ENCODE data around the gene TMEFF1.

The TMEFF1 gene

DNA sequence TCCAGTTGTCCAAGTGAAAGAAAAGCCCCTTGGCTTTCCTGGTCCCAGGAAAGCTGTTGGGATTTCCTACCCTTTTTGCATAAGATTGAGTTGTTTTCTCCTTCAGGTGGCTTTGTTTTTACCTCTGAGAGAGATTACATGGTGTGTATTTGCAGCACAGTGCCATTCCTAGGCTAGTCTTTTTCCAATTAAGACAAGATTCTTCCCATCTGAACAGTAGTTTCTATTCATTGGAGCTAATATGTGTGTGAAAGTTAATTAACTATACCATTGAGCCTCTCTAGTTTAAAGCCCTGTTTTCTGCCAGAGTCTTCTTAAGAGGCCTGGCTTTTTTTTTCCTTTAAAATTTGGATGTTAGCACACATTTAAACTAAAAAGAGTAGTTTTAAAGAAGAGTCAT, 25.9 kb upstream of the TMEFF1 start:
- no peak for DNase-seq (ENCODE audit: low spot score)

DNA sequence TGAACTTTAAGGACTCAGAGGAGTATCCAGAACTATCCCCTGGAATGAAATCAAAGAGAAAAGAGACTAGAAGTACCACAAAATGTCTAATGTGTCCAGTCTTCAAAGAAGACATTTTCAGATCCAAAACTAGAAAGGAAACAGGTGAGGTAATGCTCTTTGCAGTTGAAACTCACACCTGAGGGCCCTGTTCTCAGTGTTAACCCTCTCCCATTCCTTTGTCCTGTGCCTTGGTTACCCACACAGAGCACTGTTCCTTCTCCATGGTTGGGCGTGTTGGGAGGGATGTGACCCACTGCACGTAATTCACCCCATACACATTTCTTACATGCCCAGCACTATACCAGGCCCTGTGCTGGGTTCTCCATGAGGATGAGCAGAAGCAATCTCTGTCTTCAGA, 24.7 kb upstream of the TMEFF1 start:
- DNase-seq (ENCODE audit: low spot score): no peak

DNA sequence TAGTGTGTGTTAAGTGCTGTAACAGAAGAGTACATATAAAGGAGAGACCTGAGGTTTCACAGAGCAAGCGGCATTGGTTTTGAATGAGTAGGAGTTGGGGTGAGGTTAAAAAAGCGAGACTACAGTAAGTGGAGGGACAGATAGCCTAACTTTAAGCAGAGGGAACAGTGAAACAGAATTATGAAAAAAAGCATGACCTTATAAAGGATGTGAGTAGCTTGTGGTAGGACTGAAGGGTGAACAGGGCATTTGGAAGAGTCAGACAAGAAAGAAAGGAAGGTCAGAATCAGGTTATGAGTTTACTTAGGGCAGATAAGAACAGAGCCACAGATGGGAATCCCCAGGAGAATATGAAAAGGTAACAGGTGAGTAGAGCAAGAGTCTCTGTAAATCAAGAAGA, 23.5 kb upstream of the TMEFF1 start:
- no peak for DNase-seq (ENCODE audit: low spot score)

GRCh38 chr9:100452894-100453293, 20.1 kb upstream of the TMEFF1 start:
- DNase-seq (ENCODE audit: low spot score): no peak

GRCh38 chr9:100455470-100455869, 17.5 kb upstream of the TMEFF1 start:
- no peak for DNase-seq (ENCODE audit: low spot score)

DNA sequence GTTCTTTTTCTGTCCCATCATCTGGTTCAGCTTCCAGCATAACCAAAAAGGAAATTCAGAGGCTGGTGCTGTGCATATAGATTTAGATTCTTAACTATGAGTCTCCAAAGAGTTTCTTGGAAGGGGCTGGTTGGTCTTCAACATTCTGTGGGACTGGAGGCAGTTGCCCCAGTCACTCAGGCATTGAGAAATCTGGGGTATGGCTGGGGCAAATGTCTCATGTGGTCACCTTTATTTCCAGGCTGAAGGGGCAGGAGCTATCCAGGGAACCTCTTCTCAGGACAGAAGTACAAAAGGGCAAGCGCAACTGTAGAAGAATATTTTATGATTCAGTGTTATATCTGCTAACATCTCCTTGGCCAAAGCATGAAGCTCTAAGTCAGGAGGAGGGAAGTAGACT, 15.4 kb upstream of the TMEFF1 start:
- DNase-seq (ENCODE audit: low spot score): no peak

- no peak for DNase-seq (ENCODE audit: low spot score)
Measured at GRCh38 chr9:100459963-100460362, 13.0 kb upstream of the TMEFF1 start.

DNA sequence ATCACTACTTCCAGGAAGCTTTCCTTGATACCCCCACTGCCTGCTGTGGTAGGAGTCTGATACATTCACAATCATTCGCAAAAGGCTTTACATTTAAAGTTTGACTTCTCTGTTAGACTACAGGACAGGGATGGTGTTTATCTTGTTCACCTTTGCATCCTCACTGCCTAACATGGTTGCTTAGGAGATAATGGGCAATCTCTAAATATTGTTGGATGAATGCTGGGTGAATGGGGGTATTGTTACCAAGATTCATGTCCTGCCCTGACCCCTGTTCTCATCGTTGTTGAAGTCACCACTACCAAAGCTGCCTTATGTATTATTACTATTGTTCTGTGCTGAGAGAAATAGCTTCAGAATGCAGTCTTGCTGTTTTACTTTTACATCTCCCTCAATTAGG, 7.7 kb upstream of the TMEFF1 start:
- DNase-seq (ENCODE audit: low spot score): no peak

GRCh38 chr9:100465761-100466160, 7.2 kb upstream of the TMEFF1 start:
- DNase-seq (ENCODE audit: low spot score): no peak

DNA sequence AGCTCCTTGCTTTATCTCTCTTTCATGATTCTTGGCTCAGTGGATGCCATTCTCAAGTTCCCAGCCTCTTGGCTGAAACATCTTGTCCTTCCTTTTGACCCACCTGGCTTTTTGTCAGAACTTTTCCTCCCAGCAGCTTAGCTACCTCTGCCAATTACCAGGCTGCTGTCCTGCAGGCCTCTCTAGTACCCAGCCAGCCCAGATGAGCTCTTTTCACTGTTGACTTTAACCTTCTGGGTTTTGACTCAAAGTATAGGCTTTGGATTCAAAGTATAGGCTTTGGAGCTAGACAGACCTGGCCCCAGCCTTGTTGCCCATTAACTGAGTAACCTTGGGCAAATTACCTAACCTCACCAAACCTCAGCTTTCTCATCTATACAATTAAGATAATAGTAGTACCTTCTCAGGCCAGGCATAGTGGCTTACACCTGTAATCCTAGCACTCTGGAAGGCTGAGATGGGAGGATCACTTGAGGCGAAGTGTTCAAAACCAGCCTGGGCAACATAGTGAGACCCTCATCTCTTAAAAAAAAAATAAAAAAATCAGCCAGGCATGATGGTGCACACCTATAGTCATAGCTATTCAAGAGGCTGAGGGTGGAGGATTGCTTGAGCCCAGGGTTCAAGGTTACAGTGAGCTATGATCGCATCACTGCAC, 6.6 kb upstream of the TMEFF1 start:
- DNase-seq (ENCODE audit: low spot score): no peak

DNA sequence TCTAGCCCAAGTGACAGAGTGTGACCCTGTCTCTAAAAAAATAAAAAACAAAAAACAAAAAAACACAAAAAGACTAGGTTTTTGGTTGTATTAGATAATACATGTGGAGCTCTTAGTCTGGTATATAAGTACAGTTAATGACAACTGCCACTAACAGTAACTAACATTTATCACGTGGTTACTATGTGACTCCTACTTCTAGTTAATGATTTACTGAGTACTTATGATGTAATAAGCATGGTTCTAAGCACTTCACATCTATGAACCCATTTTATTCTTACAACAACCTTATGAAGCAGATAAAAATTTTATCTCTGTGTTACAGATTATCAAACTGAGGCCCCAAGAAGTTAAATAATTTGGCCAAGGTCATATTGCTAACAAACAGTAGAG, 6.1 kb upstream of the TMEFF1 start:
- no peak for DNase-seq (ENCODE audit: low spot score)

DNA sequence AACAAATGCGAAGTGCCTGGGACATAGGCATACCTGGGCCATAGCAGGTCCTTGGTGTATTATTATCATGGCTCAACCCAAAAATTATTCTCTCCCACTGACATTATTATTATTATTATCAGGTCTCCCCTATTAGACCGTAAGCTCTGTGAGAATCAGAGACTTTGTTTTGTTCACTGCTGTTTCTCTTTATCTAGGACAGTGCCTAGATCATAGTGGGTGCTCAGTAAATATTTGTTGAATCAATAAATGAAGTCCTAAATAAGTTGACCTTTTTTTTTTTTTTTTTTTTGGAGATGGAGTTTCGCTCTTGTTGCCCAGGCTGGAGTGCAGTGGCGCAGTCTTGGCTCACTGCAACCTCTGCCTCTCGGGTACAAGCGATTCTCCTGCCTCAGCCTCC, 4.9 kb upstream of the TMEFF1 start:
- no peak for DNase-seq (ENCODE audit: low spot score)

DNA sequence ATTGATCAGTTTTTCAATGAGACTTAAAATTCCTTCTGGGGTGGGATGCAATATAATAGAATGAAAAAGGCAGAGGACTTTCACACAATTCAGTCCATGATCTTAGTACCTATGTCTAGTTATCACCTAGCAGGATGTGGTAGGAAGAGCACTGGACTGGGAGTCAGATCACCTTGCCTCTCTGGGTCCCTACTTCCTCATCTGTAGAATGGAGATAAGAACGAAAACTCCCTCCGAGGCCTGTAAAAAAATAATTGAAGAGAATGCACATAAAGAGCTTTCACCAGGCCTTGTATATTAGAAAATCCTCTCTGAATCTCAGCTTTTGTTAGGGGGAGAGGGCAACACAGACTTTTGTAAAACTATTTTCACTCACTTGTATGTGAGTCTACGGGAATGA, 681 bp upstream of the TMEFF1 start:
- DNase-seq (ENCODE audit: low spot score): no peak

DNA sequence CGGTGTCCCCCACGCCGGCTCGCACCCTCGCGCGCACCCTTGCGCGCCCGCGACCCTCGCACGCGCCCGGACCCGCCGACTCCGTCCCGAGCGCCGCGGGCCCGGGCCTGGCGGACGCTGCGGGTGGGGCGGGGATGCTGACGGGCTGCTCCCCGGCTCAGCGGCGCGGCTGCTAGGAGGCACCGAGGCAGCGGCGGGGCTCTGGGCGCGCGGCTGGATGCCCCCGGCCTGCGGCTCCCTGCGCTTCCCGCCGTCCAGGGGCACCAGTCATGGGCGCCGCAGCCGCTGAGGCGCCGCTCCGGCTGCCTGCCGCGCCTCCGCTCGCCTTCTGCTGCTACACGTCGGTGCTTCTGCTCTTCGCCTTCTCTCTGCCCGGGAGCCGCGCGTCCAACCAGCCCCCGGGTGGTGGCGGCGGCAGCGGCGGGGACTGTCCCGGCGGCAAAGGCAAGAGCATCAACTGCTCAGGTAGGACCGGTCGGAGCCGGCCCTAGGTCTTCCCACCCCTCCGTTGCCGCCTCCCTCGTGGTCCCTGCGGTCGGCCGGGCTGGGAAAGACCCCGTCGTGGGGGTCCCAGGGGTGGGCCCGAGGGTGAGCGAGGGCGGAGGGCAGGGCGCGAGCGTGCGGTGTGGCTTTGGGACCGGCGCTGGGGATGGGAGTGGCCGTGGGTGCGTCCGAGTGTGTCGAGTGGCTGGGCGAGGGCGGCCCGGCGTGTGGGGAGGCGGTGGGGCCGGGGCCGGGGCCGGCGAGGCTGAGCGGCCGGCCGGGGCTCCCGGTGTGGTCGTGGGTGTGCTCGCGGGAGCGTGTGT, 530 bp downstream of the TMEFF1 start:
- peak; percentile 67 for DNase-seq (ENCODE audit: low spot score)

DNA sequence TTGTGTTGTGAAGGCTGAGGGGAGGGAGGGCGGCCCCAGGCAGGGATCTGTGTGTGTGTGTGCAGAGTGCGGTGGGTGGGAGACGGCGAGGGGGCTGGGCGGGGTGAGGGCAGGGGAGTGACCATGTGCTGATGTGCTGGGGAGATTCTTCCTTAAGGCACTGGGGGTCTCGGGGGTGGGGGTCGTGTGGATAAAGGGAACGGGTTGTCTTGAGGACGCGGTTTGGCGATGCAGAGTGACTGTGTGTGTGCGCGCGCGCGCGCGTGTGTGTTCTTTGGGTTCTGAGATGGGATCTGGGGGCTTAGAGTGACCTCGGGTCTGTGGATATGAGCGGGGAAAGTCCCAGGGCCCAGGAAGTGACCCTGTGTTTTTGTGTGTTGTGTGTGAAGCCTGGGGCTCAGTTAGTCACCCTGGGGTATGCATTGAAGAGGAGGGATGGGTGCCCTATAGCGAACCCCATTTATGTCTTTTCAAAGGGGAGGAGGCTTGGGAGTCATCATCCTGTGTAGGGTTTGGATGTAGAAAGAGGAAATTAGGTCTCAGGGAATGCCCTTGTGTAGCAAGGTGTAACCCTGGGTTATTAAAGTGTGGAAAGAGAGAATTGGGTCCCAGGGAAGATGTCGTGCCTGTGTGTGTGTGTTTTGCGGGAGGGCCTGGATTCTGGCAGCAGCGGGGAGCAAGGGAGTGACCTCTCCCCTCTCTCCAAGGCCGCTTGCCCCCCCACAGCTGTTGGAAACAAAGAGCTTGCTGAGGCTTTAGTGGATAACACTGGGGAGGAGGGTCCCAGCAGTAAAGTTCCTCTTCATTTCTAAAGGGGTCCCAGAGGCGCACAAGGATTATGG, 1.4 kb downstream of the TMEFF1 start:
- DNase-seq (ENCODE audit: low spot score): no peak

- no peak for DNase-seq (ENCODE audit: low spot score)
Measured at GRCh38 chr9:100474924-100475276, 2.0 kb downstream of the TMEFF1 start.

GRCh38 chr9:100477241-100477640, 4.3 kb downstream of the TMEFF1 start:
- DNase-seq (ENCODE audit: low spot score): no peak

DNA sequence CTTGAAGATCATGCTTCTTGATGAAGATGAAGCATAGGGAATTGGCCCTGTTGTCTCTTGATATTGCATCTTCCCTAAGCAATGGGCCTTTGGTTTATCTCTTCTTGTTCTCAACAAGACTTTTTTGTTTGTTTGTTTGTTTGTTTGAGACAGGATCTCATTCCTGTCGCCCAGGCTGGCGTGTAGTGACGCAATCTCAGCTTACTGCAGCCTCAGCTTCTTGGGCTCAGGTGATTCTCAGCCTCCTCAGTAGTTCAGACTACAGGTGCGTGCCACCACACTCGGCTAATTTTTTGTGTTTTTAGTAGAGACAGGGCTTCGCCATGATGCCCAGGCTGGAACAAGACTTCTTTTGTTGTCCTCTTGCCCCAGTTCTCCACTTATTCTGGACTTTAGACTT, 5.2 kb downstream of the TMEFF1 start:
- no peak for DNase-seq (ENCODE audit: low spot score)

- no peak for DNase-seq (ENCODE audit: low spot score)
Measured at GRCh38 chr9:100479820-100480219, 6.9 kb downstream of the TMEFF1 start.

- no peak for DNase-seq (ENCODE audit: low spot score)
Measured at GRCh38 chr9:100485196-100485595, 12.2 kb downstream of the TMEFF1 start.

DNA sequence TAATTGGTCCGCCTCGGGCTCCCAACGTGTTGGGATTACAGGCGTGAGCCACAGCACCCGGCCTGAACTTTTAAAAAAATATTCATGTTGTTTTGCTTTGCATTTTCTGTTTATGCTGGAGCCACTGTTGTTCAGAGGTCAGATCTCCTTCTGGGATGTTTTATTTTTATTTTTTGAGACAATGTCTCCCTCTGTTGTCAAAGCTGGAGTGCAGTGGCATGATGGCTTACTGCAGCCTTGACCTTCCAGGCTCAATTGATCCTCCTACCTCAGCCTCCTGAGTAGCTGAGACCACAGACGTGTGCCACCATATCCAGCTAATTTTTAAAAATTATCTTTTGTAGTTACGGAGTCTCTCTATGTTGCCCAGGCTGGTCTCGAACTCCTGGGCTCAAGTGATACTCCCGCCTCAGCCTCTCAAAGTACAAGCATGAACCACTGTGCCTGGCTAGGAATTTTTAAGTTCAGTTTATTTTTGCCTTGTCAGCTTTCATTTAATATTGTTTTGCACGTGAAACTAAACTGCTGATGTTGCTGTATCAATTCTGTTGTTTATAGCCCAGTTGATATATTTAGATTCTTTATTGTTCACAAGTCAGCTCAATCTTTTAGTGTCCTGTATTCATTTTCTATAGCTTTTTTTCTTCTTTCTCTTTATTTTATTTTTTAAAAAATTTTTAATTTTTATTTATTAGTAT, 13.7 kb downstream of the TMEFF1 start:
- no peak for DNase-seq (ENCODE audit: low spot score)

DNA sequence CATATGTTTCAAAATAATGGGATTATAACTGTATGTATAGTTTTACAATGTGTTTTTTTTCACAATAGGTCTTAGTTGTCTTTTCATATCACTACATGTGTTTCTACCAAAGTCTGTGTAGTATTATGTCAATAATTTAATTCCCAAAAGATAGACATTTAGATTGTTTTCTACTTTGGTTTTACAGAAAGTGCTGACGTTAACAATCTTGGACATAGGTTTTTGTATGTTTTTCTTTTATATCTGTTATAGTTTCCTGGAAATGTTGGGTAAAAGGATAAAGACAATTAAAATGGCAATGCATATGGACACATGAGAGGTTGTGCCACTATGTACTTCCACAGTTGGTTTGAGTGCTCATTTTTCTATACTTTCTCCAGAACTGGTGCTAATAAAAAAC, 15.2 kb downstream of the TMEFF1 start:
- no peak for DNase-seq (ENCODE audit: low spot score)

Data from left forelimb (tissue), 1 donor.